Activated T-cell treated with anti-CD3 and anti-CD28 coated beads for 24 hours (primary cell): ENCODE measurements around the gene RDH5.

Experiments
- DNase-seq: peaks from one replicate; pipeline ENCODE4 v3.0.0-alpha.2; 2020; ENCODE audit warnings: low read depth

Gene RDH5

GRCh38 chr12:55712700-55713415, 7.3 kb upstream of the RDH5 start:
- no peak for DNase-seq

GRCh38 chr12:55713721-55714120, 6.5 kb upstream of the RDH5 start:
- DNase-seq, result no peak

- no peak for DNase-seq
Observed at GRCh38 chr12:55715169-55715764, 4.9 kb upstream of the RDH5 start.

GRCh38 chr12:55715833-55716581, 4.2 kb upstream of the RDH5 start, which contains the start of gene BLOC1S1:
BLOC1S1 (plus strand) TSS chr12:55716046; CDS start chr12:55716052, 6 bp downstream.
- DNase-seq, result peak; percentile 91

- no peak for DNase-seq
Observed at GRCh38 chr12:55716582-55716957, 3.6 kb upstream of the RDH5 start.

- DNase-seq, result no peak
Observed at GRCh38 chr12:55717011-55718007, 2.9 kb upstream of the RDH5 start.

GRCh38 chr12:55718015-55718414, 2.2 kb upstream of the RDH5 start:
- DNase-seq, result no peak

GRCh38 chr12:55718624-55719275, 1.4 kb upstream of the RDH5 start:
- no peak for DNase-seq

- DNase-seq, result no peak
Observed at GRCh38 chr12:55719371-55719770, 822 bp upstream of the RDH5 start.

- DNase-seq, result no peak
Observed at GRCh38 chr12:55720894-55721444, 776 bp downstream of the RDH5 start.

GRCh38 chr12:55721601-55722213, 1.5 kb downstream of the RDH5 start:
- no peak for DNase-seq

GRCh38 chr12:55722948-55723347, 2.8 kb downstream of the RDH5 start:
- no peak for DNase-seq

- DNase-seq, result no peak
Observed at GRCh38 chr12:55723516-55724225, 3.5 kb downstream of the RDH5 start.

- peak; percentile 39 for DNase-seq
Observed at GRCh38 chr12:55724226-55724939, 4.2 kb downstream of the RDH5 start.

GRCh38 chr12:55724940-55725309, 4.7 kb downstream of the RDH5 start:
- no peak for DNase-seq

GRCh38 chr12:55725556-55725955, 5.4 kb downstream of the RDH5 start:
- DNase-seq, result no peak

GRCh38 chr12:55726971-55727370, 6.8 kb downstream of the RDH5 start:
- no peak for DNase-seq

GRCh38 chr12:55727643-55728185, 7.5 kb downstream of the RDH5 start:
- no peak for DNase-seq
